Measurements from ENCODE around the gene CALCB.

DNA sequence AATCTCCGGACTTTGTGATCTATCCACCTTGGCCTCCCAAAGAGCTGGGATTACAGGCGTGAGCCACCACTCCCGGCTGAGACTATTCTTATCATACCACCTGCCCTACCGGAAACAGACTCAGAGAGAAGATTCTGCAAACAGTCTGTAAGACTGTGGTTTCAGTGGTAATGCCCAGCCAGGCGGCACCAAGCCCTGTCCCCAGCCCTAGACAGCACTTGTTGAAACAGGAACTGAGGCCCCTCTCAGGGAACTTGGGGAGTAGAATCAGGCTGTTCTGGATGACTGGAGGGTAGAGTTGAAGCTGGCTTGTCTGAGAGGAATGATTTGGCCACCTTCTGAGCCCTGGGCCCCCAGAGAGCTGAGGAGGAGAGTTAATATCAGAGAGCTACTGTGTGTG lies 40.0 kb downstream of the CALCB start:
- TF ChIP-seq, protein P1, sequence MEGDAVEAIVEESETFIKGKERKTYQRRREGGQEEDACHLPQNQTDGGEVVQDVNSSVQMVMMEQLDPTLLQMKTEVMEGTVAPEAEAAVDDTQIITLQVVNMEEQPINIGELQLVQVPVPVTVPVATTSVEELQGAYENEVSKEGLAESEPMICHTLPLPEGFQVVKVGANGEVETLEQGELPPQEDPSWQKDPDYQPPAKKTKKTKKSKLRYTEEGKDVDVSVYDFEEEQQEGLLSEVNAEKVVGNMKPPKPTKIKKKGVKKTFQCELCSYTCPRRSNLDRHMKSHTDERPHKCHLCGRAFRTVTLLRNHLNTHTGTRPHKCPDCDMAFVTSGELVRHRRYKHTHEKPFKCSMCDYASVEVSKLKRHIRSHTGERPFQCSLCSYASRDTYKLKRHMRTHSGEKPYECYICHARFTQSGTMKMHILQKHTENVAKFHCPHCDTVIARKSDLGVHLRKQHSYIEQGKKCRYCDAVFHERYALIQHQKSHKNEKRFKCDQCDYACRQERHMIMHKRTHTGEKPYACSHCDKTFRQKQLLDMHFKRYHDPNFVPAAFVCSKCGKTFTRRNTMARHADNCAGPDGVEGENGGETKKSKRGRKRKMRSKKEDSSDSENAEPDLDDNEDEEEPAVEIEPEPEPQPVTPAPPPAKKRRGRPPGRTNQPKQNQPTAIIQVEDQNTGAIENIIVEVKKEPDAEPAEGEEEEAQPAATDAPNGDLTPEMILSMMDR (IDR thresholded peaks at IDR 0.05): no peak
- TF ChIP-seq POLR2A (IDR thresholded peaks at IDR 0.05): no peak

Measured in tibial nerve (tissue), 3 donors.